Inferior parietal cortex (tissue), 1 donor: Measurements from ENCODE around the gene FRYL.

Experiments
- DNase-seq: peaks from one replicate; pipeline ENCODE4 v3.0.0-alpha.2; 2016; ENCODE audit errors: extremely low spot score

FRYL gene

DNA sequence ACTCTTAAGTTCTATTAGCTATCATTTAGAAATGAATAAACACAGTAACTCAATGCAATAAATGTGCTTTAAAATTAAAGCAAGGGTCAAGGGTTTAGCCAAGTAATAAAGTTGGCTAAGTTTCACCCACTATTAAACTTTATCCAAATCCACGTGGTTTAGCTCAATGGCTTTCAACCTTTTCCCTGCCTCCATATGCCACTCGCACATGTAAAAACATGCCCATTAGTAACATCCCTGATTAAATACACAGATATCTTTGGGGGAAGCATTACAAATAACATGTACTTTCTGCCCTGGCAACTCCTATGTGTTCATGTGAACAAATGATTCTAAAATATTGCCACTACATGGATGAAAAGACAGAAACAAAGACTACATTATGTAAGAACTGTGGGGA lies 159.2 kb downstream of the FRYL start:
- no peak for DNase-seq

DNA sequence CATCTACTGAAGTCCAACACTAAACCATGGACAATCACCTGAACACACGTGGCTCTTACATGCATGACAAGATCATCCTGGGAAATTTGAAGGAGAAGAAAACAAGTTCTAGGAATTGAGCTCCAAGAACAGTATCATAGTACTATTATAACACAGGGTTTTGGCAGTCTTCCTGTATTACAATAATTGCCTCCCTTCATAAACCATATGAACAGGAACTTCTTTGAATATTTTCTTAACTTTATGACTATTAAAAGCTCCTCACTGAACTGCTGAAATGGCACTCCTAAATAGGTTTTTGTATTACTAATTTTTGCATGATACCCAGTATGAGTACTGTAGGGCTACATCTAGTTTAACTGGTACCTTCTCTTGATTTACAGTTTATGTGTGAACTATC lies 160.0 kb downstream of the FRYL start:
- no peak for DNase-seq

DNA sequence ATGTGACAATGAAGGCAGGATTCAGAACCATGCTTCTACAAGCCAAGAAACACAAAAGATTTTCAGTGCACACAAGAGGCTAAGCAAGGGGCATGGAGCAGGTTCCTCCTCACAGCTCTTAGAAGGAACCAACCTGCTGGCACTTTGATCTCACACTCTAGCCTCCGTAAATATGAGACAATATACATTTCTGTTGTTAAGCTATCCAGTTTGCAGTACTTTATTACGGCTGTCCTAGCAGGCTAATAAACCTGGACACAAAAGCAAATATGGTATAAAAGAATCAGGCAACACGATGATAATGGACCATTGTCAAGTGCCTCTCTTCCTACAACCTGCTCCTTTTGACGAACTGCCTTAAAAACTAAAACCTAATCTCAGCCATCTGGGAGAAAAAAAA lies 175.6 kb downstream of the FRYL start:
- DNase-seq, result no peak

DNA sequence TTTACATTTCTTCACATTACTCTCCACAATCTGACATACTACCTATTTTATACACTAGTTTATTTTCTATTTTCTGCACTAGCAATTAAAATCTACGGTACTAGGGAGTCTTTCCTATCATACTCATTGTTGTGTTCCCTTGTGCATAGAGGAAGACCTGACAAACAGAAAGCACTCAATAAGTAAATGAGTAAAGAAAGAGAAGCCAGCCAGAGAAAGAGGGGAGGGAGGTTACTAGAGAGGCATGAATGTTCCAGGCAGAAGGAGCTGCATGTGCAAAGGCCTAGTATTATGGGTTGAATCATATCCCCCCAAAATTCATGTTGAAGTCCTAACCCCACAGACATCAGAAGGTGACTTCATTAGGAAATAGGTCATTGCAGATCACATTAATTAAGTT lies 176.0 kb downstream of the FRYL start:
- DNase-seq, result no peak

DNA sequence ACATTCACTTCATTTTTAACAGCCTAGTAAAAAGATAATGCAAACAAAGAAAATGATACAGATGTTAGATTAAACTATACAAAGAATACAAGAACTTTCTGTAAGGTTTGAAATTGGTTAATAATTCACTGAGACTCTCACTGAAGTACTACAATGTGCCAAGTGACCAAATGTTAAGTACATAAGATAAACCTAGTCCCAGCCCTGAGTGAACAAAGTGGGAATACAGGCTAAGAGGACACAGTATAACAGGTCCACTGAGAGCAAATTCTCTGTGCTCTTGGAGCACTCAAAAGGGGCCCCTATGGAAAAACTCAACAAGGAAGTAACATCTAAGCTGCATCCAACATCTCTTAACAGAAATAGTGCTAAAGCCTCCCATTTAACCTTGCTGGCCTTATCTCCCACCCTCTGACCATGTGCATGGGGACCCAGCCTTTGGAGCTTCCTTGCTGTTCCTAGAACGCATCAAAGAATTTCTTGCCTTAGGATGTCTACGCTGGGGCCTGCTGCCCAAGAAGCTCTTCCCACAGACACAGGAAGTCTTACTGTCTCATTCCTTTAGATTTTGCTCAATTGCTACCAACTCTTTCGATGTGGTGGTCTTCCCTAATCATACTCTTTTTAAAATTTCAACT lies 176.6 kb downstream of the FRYL start:
- no peak for DNase-seq

DNA sequence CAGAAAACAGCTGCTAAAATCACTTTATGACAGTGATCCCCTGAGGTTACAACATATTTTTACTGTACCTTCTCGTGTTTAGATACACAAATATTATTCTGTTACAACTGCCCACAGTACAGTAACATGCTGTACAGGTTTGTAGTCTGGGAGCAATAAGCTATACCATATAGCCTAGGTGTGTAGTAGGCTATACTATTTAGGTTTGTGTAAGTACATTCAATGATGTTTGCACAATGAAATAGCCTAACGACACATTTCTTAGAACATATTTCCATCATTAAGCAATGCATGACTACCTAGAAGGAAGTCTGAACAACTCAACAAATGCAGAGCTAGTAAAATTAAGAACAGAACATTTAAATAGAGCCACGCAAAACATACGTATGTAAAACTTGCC lies 177.3 kb downstream of the FRYL start:
- DNase-seq, result no peak

DNA sequence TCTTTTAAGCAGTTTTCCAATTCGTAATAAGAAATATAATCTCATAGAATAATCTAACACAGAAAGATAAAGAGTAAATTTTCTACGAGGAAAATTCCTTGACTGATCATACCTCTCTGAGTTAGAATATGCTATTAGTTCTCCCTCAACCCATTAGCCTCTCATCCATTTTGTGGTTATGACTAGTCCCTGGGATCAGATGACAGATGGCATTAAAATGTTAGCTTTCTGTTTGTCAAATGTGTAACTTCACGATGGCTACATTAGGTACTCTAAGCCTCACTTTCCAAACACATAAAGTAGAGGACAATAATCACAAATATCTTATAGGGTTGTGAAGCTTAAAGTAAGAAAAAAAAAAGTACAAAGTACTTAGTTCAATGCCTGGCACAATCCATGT lies 177.9 kb downstream of the FRYL start:
- no peak for DNase-seq

DNA sequence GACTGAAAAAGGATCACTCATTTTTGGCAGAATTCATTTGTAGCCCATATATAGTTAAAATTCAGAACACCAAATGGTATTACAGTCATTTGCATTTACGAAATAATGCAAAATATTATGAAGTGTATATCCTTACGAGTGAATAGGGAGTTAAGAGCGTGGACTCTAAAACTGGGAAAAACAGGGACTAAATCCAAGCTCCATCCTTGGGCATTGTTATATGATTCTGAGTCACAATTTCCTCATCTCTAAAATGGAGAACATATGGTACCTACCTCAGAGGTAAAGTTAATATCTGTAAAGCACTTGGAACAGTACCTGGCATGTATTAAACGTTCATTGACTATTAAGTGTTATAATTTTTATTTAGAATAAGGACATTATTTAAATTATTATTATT lies 183.7 kb downstream of the FRYL start:
- no peak for DNase-seq

DNA sequence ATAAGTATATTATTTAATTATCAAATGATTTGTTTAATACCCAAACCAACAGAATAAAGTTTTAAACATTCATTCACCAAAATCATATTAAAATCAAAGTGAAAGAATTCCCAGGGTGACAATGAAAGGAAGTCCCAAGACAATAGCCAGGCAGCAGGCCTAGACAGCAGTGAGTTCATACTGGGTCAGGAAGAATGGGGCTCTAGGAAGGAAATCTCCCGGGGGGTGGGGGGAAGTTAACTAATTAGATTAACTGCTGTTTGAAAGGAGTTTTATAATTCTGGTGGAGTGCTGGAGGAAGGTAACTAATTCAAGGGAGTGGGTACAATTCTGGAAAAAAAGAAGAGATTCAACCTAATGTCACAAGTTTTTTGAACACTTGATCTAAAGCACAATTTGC lies 185.9 kb downstream of the FRYL start:
- no peak for DNase-seq

DNA sequence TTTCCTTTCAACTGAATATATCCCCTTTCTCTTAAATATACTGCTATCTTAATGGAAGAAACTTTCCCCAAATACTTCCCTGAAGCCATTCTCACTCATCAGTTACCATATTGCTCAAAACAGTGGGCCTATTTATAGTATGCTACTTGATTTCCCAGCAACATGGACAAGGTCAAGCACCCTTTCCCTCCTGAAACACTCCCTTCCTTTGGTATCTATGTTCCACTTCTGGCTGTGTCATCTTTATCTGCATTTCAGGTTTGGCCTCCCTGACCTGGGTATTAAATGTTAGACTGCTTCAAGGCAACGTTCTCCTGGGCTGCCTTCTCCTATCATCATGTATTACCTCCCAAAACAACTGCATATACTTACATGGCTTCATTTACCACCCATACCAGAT lies 188.7 kb downstream of the FRYL start:
- DNase-seq, result no peak

DNA sequence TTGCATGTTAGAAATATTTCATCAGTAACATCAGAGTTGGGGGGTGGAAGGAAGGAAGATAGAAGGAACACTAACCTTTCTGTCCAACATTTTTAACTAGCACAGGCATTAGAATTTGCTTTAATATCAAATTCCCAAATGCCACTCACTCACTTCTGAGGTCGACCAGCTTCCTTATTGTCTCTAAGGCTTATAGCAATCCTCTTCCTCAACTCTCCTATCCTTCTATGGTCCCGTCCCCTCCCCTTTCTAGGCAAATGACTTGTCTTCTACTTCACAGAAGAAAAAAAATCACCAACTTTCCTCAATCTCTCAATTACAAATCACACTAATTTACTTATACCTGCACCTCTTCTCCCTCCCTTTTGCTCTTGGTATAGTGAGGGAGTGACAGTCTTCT lies 189.2 kb downstream of the FRYL start:
- DNase-seq, result no peak

DNA sequence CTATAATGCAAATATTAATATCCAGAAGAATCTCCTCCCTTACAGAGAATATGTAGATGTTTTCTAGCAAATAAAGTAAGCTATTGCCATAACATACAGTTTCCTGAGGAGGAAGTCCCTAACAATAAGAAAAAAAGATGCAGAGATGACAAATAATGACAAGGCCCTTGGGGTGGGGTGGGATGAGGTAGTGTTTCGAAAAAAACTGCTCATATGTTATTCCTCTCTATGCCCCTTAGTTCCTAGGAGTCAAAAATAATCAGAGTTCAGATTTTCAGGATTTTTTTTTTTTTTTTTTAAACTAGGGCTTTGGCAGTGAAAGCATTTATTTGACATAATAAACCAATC lies 191.0 kb downstream of the FRYL start:
- no peak for DNase-seq

DNA sequence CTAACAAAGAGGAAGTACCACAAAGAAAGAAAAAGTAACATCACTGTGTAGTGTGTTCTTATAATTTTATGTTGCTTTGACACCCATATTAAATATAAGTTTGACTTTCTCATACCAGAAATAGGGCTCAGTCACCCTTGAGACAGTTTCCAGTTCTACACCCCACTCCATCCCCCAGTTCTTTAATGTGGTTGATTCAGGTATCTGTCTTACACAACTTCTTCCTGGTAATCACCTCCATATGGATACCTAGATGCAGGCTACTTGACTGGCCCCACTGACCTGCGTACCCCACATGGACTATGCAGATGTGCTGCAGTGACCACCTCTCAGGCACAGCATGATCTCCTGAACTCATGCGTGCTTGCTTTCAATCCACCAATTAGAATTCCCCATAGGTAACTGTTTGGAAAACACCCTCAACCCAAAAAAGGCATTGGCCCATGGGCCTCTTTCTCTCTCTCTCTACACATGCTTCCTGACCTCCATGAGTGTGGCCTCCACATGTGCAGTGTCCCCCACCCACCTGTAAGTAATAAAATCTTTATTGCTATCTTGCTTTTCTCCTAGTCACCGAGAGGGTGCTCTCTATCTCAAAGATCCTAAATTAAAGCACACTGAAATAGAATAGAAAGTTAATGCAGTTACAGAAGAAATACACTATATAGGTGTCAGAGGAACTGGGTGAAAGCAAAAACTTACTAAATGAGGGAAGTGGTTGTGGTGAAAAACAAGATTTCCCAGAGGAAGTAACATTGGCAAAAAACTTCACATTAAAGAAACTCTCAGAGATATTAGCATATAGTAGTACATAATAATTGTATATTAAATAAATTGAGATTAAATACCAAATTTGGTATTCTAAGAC lies 191.6 kb downstream of the FRYL start:
- DNase-seq, result no peak

DNA sequence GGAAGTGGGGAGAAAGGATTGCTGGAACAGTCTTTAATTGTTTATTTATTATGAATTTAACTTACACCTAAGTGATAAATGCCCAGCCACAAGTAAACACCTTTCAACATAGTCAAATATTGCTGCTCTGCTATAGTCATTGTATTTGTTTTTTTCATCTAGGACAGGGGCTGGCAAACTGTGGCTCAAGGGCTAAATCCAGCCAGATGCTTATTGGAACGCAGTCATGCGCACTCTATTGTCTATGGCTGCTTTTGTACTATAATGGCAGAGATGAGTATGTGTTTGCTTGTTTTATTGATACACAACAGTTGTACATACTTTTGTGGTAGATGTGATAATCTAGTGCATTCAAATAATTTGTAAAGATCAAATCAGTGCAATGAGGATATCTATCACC lies 194.7 kb downstream of the FRYL start:
- DNase-seq, result peak; percentile 49

DNA sequence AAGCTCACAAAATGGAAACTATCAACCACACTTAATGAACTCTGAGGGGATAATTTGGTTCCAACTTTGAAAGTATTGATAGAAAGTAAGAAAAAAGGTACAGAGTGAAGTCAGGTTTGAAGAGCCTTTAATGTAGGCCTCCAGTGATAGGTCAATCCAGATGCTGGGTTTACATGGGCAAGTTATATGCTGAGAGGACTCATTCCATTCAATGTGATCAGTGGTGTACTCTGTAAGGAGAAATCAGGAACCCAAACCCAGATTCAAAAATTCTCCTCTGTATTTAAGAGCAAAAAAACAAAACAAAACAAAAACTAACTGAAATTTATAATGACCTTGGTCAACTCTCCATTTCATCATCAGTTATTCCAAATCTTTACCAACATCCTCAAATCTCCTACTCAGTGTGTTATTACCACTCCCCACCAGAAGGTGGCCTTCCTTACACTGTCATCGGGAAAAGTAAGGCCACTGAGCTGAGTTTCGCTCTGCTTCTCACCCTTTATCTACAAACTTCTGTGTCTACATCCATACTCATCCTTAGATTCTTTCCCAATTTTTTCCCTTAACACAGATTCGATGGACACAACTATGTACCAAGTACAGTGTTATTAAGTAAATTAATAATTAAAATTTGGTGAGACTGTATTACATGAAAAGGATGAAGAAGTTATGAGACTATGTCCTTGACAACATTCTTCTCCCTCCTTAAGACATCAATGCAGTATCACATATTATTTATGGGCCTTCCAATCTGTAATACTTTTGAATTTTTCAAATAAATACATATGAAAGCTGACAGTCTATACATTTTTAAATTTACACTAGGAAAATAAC lies 201.7 kb downstream of the FRYL start:
- peak; percentile 92 for DNase-seq

DNA sequence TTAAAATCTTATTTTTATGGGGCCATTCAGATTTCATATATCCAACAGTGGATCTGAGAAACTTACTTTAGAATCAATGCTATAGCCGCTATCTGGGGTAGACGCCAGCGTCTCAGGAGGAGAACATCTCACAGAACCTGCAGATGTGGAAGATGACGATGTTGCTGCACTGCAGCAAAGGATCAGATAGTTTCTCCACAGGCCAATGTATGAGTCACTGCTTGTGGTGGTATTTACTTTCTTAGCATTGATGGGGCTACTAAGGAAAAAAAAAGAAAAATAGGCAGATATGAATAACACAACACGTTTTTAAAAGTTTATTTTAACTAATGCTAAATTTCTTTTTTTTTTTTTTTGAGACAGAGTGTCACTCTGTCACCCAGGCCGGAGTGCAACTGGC lies 204.1 kb downstream of the FRYL start:
- DNase-seq, result no peak

DNA sequence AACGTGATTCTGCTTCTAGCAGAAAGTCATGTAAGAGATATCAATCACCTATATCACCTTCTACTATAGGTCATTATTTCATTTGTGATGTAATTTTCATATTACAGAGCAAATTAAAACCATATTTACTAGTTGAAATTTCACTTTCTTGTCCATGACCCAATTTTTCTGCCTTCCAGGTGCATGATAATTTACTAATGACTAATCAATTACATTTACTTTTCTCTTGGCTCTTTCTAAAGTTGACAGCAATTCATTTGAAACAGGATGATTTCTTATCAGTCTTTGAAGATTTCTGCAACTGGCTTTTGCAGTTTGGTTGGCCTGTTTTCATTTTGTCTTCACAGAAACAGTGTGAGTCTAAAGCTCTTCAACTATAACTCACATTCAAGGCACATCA lies 208.6 kb downstream of the FRYL start:
- DNase-seq, result no peak

DNA sequence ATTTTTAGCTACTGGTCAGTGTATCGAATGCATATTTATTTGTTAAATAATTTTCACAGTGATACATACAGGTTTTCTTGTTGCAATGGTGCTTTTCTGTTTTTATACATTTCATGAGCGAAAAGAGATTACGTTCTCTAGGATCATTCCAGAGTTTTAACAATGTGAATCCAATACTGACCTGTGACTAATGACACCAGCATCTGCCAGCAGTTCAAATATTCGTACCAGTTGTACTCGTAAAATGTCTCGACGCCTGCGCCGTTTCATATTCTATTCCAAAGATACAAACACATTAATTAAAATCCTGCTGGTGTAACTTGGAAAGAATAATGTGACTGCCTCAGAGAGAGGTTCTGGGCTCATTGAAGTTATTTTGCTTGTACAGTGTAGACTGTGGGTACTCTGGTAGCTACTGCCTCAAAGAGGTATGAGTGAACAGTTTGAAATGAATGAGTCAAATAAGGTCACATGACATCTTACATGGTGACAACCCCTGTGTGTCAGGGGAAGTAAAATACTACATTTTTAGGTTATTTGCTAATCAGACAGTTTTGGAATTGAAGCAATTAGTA lies 209.3 kb downstream of the FRYL start:
- DNase-seq, result no peak

DNA sequence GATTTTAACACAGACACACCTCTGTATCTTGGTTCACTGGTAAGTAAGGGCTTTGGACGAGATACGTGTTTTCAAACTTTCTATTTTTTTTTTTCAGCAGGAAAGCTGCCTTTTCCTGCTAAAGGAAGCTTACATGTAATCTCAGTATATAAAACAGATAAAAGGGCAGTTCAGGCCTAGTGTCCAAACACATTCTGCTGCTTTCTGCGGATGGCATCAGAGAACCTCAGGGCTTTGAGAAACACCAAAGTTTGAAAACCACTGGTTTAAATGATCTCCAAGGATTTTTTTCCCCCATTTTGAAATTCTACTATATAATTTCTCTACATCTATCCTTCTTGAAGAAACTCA lies 214.1 kb downstream of the FRYL start:
- no peak for DNase-seq

DNA sequence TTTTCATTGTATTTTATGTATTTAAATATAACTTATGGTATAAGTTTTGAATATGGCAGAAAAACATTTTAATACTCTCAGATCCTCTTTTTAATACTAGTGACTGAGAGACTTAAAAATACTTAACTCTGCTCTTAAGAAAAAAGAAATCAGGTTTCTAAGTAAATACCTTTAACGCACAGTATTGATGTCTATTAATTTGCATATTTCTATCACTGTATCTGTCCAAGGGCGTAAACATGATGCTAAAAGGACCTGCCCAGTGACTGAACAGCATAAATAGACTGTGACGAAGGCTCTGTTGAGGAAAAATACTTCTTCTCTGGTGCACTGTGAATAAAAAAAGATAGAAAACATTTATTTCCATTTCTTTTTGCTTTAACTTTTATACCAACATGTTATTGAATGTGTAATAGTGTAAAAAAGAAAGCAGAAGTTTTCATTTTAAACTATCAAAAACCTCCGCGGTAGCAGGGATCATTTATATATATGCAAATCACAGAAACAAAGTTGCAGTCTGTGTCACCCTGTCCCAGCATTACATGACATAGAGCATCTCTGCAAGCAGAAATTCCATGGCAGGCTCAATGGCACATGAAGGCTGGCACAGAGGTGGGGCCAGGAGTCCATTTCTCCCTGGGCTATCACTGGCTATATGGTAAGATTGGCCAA lies 214.6 kb downstream of the FRYL start:
- DNase-seq, result no peak

DNA sequence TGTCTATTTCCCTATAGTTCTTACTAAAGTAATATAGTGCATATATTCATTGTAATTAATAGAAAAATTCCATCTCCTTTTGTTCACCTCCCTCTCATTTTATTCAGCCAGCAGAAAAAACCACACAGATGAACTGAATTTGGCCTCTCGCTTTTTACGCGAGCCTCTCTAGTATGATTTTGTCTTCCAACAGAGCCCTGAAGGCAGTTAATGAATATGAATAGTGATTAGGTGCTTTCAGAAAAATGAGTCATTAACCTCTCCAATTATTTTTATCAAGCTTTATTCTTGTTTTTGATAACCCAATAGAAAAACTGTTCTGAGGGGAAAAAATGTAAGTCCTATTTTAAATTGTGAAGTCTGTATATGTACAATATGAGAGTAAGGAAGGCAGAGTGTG lies 215.9 kb downstream of the FRYL start:
- no peak for DNase-seq

DNA sequence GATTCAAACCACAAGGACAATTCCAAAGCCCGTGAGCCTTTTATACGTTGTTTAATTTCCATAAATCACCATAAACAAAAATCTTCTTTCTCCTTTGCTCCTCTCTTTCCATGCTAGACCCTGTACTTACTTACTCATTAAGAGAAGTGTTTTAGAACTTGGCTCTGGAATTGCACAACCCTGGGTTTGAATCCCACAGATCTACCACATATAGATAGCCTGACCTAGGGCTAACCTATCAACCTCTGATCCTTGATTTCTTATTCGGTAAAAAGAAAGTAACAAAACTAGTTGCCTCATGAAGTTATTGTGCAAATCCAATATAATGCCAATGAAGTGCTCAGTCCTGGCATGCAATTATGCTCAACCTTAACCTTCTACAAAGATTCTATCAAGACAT lies 221.3 kb downstream of the FRYL start:
- DNase-seq, result no peak
